GM23248 (cell line): Measurements from ENCODE around the gene ZC3HAV1. TPM values are rescaled to one million over a fixed set of nuclear protein-coding genes. Genes with fewer than 3 reads are reported as not detected.
"Not testable (repeated sequence)": the region's sequence is repeated elsewhere in the genome, so short reads cannot be mapped to it uniquely, and the experiment has no call there.

ENCODE experiments used
- DNase-seq: peaks from one replicate; pipeline ENCODE4 v3.0.0-alpha.2; 2015
- H2AFZ ChIP-seq: fragments of 200-600 bp; sonication (generic); 2 replicates; pipeline ENCODE4 v1.6.1; 2016; ENCODE audit warnings: antibody characterized with exemption
- H3F3A ChIP-seq: fragments of 200-600 bp; sonication (generic); 2 replicates; pipeline ENCODE4 v1.6.1; 2016; ENCODE audit warnings: mild to moderate bottlenecking, antibody characterized with exemption, mixed run types; ENCODE audit not compliant: insufficient read depth
- H3K27ac ChIP-seq: fragments of 200-600 bp; sonication (generic); 2 replicates; pipeline ENCODE4 v1.5.1; 2016; ENCODE audit warnings: mild to moderate bottlenecking
- H3K27me3 ChIP-seq: fragments of 200-600 bp; sonication (generic); replicated peaks from 2 replicates; pipeline ENCODE4 v1.6.1; 2016; ENCODE audit warnings: mild to moderate bottlenecking; ENCODE audit not compliant: insufficient read depth
- H3K36me3 ChIP-seq: fragments of 200-600 bp; sonication (generic); 2 replicates; pipeline ENCODE4 v1.6.1; 2016; ENCODE audit warnings: low read depth, mild to moderate bottlenecking
- H3K4me1 ChIP-seq: fragments of 200-600 bp; sonication (generic); 2 replicates; pipeline ENCODE4 v1.6.1; 2016; ENCODE audit warnings: mild to moderate bottlenecking; ENCODE audit not compliant: insufficient read depth
- H3K4me2 ChIP-seq: fragments of 200-600 bp; sonication (generic); one replicate; pipeline ENCODE4 v1.6.1; 2016; ENCODE audit warnings: mild to moderate bottlenecking; ENCODE audit not compliant: unreplicated experiment
- H3K4me3 ChIP-seq: fragments of 200-600 bp; sonication (generic); 2 replicates; pipeline ENCODE4 v1.5.1; 2016; ENCODE audit warnings: mild to moderate bottlenecking
- H3K79me2 ChIP-seq: fragments of 200-600 bp; sonication (generic); 2 replicates; pipeline ENCODE4 v1.6.1; 2016; ENCODE audit warnings: mild to moderate bottlenecking; ENCODE audit not compliant: insufficient read depth
- H3K9ac ChIP-seq: fragments of 200-600 bp; sonication (generic); 2 replicates; pipeline ENCODE4 v1.6.1; 2016; ENCODE audit warnings: mild to moderate bottlenecking
- H3K9me2 ChIP-seq: fragments of 200-600 bp; sonication (generic); 2 replicates; pipeline ENCODE4 v1.6.1; 2016; ENCODE audit warnings: mixed run types, mild to moderate bottlenecking, moderate library complexity; ENCODE audit not compliant: insufficient read depth
- H3K9me3 ChIP-seq: fragments of 200-600 bp; sonication (generic); one replicate; pipeline ENCODE4 v1.6.1; 2017; ENCODE audit warnings: low read depth
- H4K20me1 ChIP-seq: fragments of 200-600 bp; sonication (generic); 2 replicates; pipeline ENCODE4 v1.6.0; 2016; ENCODE audit not compliant: insufficient read depth
- EZH2 ChIP-seq: fragments of 200-600 bp; sonication (generic); IDR thresholded peaks from 2 replicates; pipeline ENCODE4 v1.6.1; 2018; ENCODE audit warnings: antibody characterized with exemption, mild to moderate bottlenecking; ENCODE audit not compliant: insufficient read depth, poor library complexity, severe bottlenecking
- EZH2phosphoT487 ChIP-seq: fragments of 200-600 bp; sonication (generic); IDR thresholded peaks from 2 replicates; pipeline ENCODE4 v1.6.1; 2018; ENCODE audit warnings: antibody characterized with exemption, moderate library complexity, mild to moderate bottlenecking, low read depth; ENCODE audit not compliant: insufficient read depth
- WGBS, 2 experiments: methylation state at CpG; one replicate each; pipeline ENCODE4 v1.1.6; 2015 to 2017; ENCODE audit warnings: low lambda C conversion rate in 2 of 2, low coverage in 1 of 2; ENCODE audit errors: missing lambda C conversion rate in 2 of 2; 5-methylcytosine and 5-hydroxymethylcytosine counted together
- in situ Hi-C: fragments of 300-500 bp; cut with MboI; formaldehyde crosslinking; loops from 2 replicates; pipeline ENCODE4 v1.15.0; 2020
- polyA plus RNA-seq: library from polyadenylated mRNA; unstranded; fragments of >200 nt; fragmentation: Nextera tagmentation; extraction: Ambion mirVana; gene quantifications from 2 replicates; pipeline ENCODE4 v1.2.1, GENCODE V29; 2016
- total RNA-seq: library from RNA; depleted of rRNA; stranded (reverse); fragments of >200 nt; shearing (Covaris generic); gene quantifications from 2 replicates; pipeline ENCODE4 v1.2.3, GENCODE V29; 2014

ZC3HAV1 gene
- total and polyA plus RNA-seq, 2 experiments from 2014 or later: 28.8 to 30.5 TPM

DNA sequence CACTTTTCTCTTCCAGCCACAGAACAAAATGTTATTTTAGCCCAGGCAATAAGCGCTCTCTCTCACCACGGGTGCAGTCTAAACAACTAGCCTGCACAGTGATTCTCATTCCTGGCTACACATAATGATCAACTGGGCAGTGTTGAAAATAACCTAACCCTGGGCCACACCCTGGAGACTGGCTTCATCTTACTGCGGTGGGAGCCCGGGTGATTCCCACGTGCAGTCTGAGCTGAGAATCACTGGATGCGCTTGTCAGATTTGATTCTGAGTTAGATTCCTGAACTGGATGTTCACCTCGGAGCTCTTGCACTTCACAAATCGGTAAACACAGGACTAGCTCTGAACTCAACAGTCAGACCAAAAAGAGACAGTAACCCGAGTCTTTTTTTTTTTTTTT, 14.9 kb downstream of the ZC3HAV1 start:
- in situ Hi-C loops: loop anchor here (25.0 kb wide), 1 partner anchor 207 kb away; no protein-coding TSS in a partner anchor
- no peak overlapping the region for H3K4me2 ChIP-seq
- no peaks in the 10 kb centered on the region for H4K20me1 ChIP-seq
- no peaks in the 10 kb centered on the region for H3K27me3 ChIP-seq
- no peak overlapping the region for H3K9ac ChIP-seq
- H2AFZ ChIP-seq: no peak overlapping the region
- peaks cover 4% of the 10 kb centered on the region; the same call in 1 of the 2 replicates for H3K36me3 ChIP-seq
- no peak for TF ChIP-seq EZH2
- no peak for TF ChIP-seq EZH2phosphoT487
- H3K4me3 ChIP-seq: no peak overlapping the region
- H3K4me1 ChIP-seq: peaks cover 10% of the 10 kb centered on the region
- 58 to 64% methylated on average over 9 of the region's 9 CpGs for WGBS, 2 experiments
- peaks cover 93% of the 10 kb centered on the region for H3K79me2 ChIP-seq
- H3K9me2 ChIP-seq: no peaks in the 10 kb centered on the region
- no peak overlapping the region for H3K27ac ChIP-seq
- H3K9me3 ChIP-seq: no peaks in the 10 kb centered on the region
- peak; percentile 21 for DNase-seq
- peaks cover 10% of the 10 kb centered on the region for H3F3A ChIP-seq

DNA sequence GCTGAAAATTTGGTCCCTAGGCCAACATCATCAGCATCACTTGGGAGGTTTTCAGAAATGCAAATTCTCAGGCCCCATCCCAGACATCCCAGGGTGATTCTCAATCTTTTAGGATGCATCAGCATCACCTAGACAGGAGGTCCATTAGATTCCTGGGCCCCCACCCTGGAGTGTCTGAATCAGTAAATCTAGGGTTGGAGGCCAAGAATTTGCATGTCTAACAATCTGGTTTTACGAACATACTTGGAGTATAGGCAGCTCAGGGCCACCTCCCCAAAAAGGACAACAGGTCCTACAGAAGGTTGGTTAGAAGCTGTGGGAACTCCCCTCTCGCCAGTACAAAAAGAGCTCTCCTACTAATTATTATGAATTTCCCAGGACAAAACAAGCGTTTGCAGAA, 15.5 kb downstream of the ZC3HAV1 start:
- in situ Hi-C loops: loop anchor here (25.0 kb wide), 1 partner anchor 207 kb away; no protein-coding TSS in a partner anchor
- Histone ChIP-seq H3K4me3 (no peak overlapping the region), H3K36me3 (peaks cover 9% of the 10 kb centered on the region; the same call in 1 of the 2 replicates), H3K9me2 (no peaks in the 10 kb centered on the region), H3K9me3 (no peaks in the 10 kb centered on the region), H3K27ac (no peak overlapping the region), H3K79me2 (peaks cover 92% of the 10 kb centered on the region), H2AFZ (no peak overlapping the region), H3K4me2 (no peak overlapping the region), H3K27me3 (no peaks in the 10 kb centered on the region), H3F3A (peaks cover 5% of the 10 kb centered on the region), H3K9ac (no peak overlapping the region), H4K20me1 (no peaks in the 10 kb centered on the region), H3K4me1 (peaks cover 4% of the 10 kb centered on the region)
- 75 to 76% methylated on average over 3 of the region's 3 CpGs for WGBS, 2 experiments
- TF ChIP-seq EZH2phosphoT487 (no peak), EZH2 (no peak)
- no peak for DNase-seq

DNA sequence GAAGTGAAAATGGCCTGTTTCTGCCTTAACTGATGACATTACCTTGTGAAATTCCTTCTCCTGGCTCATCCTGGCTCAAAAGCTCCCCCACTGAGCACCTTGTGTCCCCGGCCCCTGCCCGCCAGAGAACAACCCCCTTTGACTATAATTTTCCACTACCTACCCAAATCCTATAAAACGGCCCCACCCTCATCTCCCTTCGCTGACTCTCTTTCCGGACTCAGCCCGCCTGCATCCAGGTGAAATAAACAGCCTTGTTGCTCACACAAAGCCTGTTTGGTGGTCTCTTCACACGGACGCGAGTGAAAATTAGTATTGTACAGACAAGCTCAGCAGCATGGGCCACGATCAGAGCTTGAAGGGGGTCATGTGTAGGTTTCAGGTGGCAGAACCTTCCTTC, 16.0 kb downstream of the ZC3HAV1 start:
- H3K4me1 ChIP-seq, H4K20me1 ChIP-seq, H3K4me2 ChIP-seq, H3K9me3 ChIP-seq, H3F3A ChIP-seq, H3K9me2 ChIP-seq, H3K27ac ChIP-seq, H3K4me3 ChIP-seq, H3K36me3 ChIP-seq, H3K27me3 ChIP-seq, H3K9ac ChIP-seq, H2AFZ ChIP-seq, DNase-seq: not testable (repeated sequence)
- in situ Hi-C loops: loop anchor here (25.0 kb wide), 1 partner anchor 206 kb away; no protein-coding TSS in a partner anchor
- WGBS, 2 experiments: 79 to 91% methylated on average over 6 to 10 of the region's 10 CpGs
- H3K79me2 ChIP-seq: peaks cover 88% of the 10 kb centered on the region

DNA sequence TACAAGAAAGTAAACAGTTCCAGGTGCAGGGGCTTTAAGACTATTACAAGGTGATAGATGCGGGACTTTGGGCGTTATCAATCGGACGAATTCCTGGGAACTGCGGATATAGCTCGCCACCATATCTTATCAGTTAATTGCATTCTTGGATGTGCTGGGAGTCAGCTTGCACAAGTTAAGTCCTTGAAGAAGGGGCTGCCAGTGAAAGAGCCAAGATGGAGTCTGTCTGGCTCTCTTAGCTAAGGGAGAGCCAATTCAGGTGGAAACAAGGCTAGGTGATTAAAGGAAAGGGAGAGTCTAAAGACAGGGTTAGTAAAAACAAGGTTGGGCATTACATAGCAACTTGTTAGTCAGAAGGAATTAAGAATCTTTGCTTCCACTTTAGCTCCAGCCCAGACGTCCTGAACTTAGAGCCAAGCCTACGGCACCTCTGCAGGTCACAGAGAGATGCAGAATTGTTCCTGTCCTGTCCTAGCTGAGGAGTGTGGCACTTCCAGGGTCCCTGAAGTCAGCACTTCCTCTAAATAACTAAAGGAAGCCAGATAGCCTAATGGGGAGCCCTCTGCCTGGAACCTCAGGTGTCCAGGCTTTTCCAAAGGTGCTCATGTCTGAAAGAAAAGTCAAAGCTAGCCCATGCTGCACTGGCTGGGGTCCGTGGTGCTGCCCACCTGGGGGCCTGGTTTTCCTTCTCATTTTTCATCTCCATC, 17.3 kb downstream of the ZC3HAV1 start:
- no peak overlapping the region for H3K4me2 ChIP-seq
- H3K27me3 ChIP-seq: no peaks in the 10 kb centered on the region
- H2AFZ ChIP-seq: no peak overlapping the region
- H3K36me3 ChIP-seq: peaks cover 10% of the 10 kb centered on the region; the same call in 1 of the 2 replicates
- no peak overlapping the region for H3K9ac ChIP-seq
- no peak for DNase-seq
- H3K4me1 ChIP-seq: no peaks in the 10 kb centered on the region
- no peak for TF ChIP-seq EZH2phosphoT487
- TF ChIP-seq EZH2: no peak
- peaks cover 83% of the 10 kb centered on the region for H3K79me2 ChIP-seq
- H3F3A ChIP-seq: no peaks in the 10 kb centered on the region
- no peaks in the 10 kb centered on the region for H3K9me2 ChIP-seq
- no peaks in the 10 kb centered on the region for H4K20me1 ChIP-seq
- H3K9me3 ChIP-seq: no peaks in the 10 kb centered on the region
- WGBS, 2 experiments: 77 to 84% methylated on average over 9 of the region's 9 CpGs
- H3K4me3 ChIP-seq: no peak overlapping the region
- in situ Hi-C loops: loop anchor here (25.0 kb wide), 1 partner anchor 205 kb away; no protein-coding TSS in a partner anchor
- H3K27ac ChIP-seq: no peak overlapping the region
